Right renal cortex interstitium (tissue), 3 donors: Measurements from ENCODE around the gene CATSPERD. TPM values are rescaled to one million over a fixed set of nuclear protein-coding genes. Genes with fewer than 3 reads are reported as not detected.
"Not testable (repeated sequence)": the region's sequence is repeated elsewhere in the genome, so short reads cannot be mapped to it uniquely, and the experiment has no call there.

ENCODE experiments used
- DNase-seq, 3 donors: peaks; one replicate each; pipeline ENCODE4 v3.0.0-alpha.2; 2013; ENCODE audit warnings: low read depth in 3 of 3, low spot score in 2 of 3
- polyA plus RNA-seq, 3 donors: library from polyadenylated mRNA; unstranded; fragments of 120-200 nt; gene quantifications; one replicate each; pipeline ENCODE4 v1.2.1, GENCODE V29; 2013; ENCODE audit not compliant: insufficient read length in 3 of 3

Gene CATSPERD
- polyA plus RNA-seq, 3 donors = not detected

DNA sequence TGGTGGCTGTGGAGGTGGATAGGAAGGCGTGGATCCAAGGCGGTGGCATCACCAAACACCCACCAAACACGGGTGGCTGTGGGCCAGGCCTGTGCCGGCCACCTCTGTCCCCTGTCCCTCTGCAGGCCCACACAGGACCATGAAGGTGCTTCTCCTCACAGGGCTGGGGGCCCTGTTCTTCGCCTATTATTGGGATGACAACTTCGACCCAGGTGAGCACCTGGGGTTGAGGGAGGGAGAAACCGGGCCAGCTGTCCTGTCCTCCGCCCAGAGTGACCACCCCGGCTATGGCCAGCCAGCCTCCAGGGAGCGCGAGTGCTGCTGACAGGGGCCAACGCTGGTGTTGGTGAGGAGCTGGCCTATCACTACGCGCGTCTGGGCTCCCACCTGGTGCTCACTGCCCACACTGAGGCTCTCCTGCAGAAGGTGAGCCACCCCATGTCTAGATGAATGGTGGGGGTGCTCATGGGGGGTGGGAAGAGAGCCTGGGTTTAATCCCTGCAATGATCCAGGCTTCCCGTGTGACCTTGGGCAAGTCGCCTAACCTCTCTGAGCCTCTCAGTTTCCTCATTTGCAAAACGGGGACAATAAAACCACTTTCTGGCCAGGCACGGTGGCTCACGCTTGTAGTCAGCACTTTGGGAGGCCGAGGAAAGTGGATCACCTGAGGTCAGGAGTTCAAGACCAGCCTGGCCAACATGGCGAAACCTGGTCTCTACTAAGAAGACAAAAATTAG, 35.6 kb upstream of the CATSPERD start:
- no peak for DNase-seq

DNA sequence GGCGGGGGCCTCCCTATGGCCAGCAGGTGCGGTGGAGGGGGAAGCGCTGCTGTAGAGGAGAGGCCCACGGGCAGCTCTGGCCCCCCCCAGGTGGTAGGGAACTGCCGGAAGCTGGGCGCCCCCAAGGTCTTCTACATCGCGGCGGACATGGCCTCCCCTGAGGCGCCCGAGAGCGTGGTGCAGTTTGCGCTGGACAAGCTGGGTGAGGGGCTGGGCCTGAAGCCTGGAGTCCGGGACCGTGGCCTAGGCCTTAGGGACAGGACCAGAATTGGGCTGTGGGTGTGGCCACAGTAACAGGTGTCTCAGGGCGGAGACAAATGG, 34.2 kb upstream of the CATSPERD start:
- DNase-seq = no peak

DNA sequence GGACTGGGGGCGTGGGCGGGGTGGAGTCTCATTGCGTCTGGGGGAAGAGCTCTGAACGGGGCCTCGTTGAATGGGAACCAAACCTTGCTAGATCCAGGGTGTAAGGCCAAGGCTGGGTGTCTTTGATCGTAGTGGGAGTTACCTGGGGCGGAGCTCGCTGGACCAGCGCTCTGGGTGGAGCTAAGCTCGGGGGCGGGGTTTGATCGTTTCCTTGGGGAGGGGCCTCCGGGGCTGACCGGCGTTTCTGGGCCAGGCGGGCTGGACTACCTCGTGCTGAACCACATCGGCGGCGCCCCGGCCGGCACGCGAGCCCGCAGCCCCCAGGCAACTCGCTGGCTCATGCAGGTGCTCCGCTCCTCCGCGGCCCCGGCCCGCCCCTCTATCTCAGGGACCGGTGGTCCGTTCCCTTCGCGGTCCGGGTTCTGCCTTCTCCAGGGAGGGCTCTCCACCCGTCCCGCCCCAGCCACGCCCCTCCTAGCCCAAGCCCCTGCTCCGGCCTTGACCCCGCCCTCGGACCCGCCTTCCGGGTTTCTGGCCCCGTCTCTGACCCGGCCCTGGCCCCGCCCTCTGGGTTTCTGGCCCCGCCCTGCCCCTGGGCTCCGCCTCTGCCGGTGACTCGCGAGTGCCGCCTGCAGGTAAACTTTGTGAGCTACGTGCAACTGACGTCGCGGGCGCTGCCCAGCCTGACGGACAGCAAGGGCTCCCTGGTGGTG, 33.6 kb upstream of the CATSPERD start:
- peak; percentile 66 to 86 (median 76) for DNase-seq

DNA sequence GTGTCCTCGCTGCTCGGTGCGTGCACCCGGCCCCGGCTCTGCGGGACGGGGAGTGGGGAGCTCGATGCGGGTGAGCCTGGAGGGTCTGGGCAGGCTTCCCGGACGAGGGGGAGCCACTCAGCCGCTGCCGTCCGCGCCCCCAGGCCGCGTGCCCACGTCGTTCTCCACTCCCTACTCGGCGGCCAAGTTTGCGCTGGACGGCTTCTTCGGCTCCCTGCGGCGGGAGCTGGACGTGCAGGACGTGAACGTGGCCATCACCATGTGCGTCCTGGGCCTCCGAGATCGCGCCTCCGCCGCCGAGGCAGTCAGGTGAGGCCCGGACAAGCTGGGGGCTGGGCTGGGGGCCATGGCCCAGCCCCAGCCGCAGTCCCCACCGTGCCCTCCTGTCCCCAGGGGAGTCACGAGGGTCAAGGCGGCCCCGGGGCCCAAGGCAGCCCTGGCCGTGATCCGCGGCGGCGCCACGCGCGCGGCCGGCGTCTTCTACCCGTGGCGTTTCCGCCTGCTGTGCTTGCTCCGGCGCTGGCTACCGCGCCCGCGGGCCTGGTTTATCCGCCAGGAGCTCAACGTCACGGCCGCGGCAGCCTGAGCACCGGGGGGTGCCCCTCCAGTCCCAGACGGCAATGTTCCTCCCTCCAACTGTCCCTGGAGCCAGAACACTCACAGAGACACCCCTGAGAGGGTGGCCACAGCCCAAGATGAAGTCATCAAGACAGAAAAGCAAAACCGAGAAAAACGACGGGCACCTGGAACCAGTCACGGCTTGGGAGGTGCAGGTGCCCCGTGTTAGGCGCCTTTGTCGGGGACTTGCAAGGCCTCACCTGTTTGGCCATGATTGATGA, 32.9 kb upstream of the CATSPERD start:
- DNase-seq = no peak

DNA sequence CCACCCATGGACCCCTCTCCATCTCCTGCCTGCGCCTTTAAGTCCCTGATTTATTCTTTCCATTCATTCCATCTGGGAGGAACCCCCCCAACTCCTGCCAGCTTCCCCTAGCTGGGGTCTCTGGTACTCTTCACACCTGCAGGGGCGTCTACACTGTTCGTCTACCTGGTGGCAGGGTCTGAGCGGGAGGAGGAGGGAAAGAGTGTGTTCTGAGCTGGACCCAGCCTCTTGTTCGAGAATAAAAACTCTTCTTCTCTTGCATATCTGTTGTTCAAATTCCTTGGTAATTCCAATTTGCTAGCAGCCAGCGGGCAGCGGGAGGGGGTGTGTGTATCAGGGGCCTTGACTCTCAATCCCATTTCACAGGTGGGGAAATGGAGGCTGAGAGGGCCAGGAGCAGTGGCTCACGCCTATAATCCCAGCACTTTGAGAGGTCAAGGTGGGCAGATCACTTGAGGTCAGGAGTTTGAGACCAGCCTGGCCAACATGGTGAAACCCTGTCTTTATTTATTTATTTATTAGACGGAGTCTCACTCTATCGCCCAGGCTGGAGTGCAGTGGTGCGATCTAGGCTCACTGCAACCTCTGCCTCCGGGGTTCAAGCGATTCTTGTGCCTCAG, 32.1 kb upstream of the CATSPERD start:
- not testable (repeated sequence) for DNase-seq

DNA sequence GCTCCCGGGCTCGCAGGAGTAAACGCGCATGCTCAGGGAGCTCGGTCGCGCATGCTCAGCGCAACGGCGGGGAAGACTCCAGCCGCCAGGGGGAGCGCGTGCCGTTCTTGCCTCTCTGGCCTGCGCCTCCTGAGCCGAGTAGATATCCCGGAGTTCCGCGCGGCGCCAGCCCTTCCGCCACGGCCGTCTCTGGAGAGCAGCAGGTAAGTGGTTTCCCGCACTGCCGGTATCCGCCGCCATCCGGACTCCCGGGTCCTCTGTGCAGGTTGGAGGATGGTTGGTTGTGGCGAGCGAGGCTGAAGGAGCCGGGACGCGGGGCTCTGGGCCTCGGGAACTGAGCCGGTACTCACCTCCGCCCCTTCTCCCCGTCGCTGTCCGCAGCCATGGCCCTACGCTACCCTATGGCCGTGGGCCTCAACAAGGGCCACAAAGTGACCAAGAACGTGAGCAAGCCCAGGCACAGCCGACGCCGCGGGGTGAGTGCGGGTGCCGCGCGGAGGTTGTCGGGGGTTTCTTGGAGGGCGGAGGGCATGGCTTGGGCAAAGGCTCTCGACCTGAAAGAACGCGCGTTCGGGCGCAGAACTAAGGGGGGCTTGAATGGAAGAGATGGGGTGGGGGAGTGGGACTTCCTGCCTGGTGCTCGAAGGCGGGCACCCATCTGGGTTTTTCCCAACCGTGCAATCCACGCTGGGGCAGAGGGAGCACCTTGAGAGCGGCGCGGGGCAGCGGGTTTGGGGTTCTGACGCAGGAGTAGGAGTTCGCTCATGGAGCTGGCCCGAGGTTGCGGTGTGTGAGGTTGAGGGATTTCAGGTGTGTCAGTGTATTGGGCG, 30.1 kb upstream of the CATSPERD start, which contains the start of gene RPL36:
Gene RPL36, plus strand, starts transcription at position 171 of the 830 bp plus-strand sequence. Its CDS starts 213 bp downstream, at position 384.
- DNase-seq = peak; percentile 92 to 93 (median 92)

DNA sequence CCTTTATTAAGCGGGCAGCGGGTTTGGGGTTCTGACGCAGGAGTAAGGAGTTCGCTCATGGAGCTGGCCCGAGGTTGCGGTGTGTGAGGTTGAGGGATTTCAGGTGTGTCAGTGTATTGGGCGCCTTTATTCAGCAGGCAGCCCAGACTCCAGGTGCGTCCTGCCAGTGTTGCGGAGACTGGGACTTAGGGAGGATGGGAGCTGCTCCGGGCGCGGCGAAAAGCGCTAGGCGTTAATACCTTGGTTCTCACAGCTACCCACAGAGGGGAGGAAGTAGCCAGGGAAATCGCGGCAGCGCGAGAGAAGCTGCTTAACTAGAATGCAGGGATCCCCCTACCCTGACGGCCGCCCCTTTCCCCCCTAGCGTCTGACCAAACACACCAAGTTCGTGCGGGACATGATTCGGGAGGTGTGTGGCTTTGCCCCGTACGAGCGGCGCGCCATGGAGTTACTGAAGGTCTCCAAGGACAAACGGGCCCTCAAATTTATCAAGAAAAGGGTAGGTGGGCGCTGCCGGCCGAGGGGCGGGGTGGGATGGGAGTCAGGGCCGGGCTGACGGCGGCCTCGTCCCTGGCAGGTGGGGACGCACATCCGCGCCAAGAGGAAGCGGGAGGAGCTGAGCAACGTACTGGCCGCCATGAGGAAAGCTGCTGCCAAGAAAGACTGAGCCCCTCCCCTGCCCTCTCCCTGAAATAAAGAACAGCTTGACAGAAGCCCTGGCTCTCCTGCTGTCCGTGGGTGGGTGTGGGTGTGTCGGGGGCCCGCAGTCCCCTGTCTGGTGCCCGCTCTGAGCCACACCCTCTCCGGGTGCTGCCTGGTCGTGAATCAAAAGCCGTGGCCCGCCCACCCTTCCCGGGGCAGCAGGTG, 29.2 kb upstream of the CATSPERD start:
- DNase-seq = no peak

DNA sequence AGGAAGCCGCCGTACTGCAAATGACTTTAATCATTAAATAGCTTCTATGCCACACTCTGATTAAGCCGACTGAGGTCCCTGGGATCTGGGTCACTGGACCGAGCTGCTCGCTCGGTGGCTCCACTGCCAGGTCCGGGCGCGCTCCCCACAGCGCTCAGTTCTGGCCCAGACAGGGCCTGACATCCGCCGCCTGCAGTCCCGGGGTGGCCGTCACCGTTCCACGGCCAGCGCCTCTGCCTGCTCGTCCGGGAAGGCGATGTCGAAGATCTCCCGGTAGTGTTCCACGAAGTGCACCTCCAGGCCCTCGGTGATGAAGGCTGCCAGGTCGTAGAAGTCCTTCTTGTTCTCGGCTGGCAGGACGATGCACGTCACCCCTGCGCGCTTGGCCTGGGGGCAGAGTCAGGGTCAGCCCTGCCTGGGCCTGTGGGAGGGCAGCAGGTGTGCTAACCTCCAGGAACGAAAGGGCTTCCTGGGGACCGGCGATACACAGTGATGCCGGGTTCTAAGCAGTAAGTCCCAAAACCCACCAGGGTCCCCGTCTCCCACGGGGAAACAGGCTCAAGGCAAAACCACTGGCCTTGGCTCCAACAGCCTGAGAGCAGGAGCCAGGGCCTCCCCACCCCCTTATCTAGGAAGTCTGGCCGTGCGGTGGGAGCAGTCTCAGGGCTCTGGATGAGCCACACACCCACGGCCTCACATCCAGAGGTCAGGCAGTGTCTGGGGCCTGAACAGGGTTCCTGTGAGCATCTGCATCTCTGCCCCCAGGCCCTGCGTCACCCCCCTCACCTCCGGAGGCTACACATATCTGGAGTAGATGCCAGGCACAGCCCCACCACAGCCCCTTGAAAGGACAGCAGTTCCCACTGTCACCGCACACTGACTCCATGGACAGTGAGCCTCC, 28.4 kb upstream of the CATSPERD start:
- DNase-seq = no peak

DNA sequence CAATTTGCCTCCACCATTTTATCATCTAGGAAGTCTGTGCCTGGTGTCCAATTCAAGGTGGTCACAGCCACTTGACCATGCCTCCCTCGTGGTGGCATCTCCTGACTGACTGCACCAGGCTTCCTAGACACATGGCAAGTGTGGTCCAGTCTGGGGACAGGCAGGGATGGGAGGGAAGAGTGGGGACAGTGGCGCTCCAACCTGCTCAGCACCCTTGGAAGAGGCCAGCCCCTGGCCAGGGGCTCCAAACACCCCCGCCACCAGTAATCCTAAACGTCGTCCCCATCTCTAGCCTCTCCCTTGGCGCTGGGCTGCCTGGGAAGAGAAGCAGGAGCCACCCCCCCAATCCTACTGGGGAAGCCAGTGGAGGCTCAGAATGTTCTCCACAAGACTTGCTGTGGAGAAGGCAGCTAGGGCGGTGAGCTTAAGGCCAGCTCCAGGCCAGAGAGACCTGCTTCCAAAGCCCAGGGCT, 27.7 kb upstream of the CATSPERD start:
- no peak for DNase-seq

DNA sequence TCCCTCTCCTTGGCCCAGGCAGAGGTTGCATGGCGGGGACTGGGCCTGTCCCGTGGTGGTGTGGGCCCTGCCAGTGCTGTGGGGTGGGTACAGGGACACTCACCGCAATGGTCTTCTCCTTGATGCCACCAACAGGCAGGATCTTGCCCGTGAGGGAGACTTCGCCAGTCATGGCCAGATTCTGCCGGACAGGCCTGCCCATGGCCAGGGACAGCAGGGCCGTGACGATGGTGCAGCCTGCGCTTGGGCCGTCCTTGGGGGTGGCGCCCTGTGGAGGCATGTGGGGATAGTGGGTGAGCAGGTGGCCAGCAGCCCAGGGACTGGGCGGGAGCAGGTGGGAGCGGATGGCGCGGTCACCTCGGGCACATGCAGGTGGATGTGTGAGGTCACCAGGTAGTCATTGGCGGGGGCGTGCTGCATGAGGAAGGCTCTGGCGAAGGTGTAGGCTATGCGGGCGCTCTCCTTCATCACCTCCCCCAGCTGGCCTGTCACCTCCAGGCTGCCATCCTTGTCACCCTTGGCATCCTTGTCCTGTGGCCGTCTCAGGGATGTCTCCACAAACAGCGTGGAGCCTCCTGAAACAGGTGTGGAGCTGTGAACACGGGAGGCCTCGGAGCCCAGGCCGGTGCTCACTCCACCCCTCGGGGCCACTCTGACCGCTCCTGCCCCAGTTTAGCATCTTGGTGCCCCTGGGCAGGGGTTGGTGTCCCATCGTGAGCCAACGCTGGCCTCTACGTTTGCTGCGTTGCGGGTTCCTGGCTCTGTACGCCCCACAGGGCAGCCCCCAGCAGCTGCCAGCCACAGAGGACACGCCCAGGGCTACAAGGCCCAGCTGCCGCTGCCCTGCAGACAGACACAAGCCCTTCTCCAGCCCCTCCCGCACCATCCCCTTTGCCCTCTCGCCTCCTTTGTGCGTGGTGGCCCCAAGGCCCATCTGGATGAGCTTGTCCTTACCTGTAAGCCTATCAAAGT, 27.0 kb upstream of the CATSPERD start:
- no peak for DNase-seq

DNA sequence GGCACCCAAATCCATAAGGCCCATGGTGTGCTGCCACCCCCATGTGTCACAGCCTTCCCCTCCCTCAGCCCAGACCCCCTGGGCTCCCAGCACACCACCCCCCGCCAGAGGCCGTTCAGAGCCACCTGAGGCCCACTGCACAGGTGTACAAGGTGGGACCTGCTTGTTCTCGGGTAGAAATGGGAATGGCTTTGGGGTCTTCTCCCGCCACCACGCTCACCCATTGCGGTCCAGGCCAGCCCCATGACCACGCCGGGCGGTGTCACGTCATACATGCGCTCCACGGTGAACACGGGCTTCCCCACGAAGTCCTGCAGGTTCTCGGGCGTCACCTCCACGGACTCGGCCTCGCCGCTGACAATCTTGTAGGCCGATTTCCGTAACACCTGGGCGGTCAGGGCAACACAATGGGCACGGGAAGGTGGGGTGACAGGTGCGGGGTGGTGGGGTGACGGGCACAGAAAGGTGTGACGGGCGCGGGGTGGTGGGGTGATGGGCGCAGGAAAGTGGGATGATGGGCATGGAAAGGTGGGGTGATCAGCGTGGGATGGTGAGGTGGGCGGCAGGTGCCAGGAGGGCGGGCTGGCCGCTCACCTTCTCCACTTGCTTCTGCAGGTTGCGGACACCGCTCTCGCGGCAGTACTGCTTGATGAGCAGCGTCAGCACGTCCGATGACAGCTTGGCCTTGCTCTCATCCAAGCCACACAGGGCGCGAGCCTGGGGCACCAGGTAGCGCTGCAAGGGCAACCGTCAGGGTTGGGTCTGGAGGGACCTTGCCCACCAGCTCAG, 26.1 kb upstream of the CATSPERD start:
- DNase-seq = no peak

DNA sequence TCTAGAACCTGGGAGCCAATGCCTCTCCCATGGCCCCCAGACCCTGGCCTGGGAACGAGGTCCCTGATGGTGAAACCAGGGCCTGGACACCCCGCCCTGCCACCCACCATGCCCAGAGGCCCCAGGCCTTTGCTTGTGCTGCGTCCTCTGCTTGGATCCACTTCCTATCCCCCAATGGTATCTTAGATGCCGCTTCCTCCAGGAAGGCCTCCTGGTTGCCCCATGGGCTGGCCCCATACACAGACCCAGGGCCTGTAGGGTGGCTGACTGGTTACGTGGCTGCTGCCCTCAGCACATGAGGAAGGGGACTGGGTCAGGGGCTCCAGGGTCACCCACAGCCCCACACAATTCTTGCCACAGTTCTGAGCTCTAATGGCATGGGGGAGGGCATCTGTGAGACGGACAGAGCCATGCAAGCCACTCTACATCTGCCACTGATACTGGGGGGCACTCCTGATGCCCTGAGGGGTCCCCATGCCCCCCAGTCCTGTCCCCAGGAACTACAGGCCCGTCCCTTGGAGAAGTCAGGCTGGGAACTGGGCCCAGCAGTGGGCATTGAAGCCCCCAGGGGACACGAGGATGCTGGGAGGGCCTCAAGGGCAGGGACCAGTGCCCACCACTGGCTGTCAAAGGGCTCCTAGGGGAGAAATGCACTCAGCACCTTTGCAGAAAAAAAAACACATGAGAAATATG, 25.3 kb upstream of the CATSPERD start:
- DNase-seq = no peak

DNA sequence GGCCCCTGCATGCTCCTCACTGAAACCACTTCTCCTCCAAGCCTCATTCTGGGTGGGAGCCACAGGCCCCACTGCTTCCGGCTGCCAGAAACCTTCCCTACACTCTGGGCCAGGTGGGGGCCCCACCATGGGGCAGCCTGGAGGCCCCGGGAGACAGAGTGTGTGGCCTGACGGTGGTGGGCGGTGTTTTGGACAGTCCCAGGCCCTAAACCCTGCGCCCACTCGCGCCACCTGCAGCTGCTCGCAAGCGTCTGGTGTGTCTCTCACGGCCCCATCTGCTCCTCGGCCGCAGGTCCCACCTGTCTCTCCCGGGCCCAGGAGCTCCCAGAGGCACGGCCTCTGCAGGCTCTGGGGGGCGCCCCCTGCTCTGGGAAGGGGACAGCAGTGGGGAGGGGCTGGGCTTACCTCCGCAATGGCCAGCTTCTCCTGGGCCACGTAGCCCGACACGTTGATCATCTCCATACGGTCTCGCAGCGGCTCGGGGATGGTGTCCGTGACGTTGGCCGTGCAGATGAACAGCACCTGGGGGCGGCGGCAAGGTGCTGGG, 24.7 kb upstream of the CATSPERD start:
- DNase-seq = no peak

DNA sequence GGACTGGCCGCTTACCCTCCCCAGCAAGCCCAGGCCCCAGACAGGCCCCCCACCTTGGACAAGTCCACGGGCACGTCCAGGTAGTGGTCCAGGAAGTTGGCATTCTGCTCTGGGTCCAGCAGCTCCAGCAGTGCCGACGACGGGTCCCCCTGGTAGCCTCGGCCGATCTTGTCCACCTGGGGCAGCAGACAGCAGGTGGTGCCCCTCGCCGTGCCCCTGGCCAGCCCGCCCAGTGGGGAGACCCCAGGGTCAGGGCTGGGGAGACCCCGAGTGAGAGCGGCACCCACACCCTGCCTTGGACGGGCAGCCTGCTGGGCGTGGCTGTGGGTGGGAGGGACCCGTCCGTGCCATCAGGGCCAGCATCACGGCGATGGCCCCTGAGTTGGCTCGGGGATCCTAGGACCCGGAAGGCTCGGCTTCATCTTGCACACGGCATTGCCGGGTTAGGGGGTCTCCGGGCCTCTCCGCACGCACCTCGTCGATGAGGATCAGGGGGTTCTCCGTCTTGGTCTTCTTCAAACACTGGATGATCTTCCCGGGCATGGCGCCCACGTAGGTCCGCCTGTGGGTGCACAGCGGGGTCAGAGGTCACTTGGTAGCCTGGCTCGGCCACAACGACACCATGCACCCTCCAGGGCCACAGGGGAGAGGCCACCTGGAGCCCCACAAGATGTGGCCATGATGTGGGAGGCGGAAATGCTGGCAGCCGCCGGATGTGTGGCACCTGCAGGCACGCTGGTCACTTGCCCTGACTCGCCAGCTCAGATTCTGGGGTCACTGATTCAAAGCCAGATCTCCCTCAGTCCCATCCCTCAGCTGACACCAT, 24.0 kb upstream of the CATSPERD start:
- DNase-seq = no peak
